GM12801 (cell line): ENCODE measurements around the gene ZNF835.

Experiments
- TF ChIP-seq, protein P1 (sequence below): IDR thresholded peaks from one replicate; pipeline ENCODE4 v1.5.1; 2011; ENCODE audit warnings: control low read depth; ENCODE audit not compliant: insufficient read length; ENCODE audit errors: extremely low read depth

ZNF835 gene

DNA sequence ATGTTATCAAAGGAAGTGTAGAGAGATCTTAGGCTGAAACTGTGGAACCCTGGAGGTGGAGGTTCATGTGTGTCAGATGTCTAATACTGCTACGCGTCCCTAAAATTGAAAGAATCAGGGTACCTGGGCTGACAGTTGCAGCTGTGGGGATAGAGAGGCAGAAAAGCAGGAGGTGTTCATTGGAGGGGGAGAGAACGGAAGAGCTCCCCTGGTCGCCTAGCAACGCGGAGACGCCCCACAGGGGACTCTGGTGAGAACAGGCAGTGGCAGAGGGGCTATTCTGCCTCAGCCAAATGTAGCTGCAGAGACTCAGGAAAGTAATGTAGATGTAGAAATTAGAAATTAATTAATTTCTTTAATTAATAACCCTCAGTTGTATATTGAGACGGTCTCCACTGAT, 10.1 kb upstream of the ZNF835 start:
- TF ChIP-seq, protein P1, sequence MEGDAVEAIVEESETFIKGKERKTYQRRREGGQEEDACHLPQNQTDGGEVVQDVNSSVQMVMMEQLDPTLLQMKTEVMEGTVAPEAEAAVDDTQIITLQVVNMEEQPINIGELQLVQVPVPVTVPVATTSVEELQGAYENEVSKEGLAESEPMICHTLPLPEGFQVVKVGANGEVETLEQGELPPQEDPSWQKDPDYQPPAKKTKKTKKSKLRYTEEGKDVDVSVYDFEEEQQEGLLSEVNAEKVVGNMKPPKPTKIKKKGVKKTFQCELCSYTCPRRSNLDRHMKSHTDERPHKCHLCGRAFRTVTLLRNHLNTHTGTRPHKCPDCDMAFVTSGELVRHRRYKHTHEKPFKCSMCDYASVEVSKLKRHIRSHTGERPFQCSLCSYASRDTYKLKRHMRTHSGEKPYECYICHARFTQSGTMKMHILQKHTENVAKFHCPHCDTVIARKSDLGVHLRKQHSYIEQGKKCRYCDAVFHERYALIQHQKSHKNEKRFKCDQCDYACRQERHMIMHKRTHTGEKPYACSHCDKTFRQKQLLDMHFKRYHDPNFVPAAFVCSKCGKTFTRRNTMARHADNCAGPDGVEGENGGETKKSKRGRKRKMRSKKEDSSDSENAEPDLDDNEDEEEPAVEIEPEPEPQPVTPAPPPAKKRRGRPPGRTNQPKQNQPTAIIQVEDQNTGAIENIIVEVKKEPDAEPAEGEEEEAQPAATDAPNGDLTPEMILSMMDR = no peak

DNA sequence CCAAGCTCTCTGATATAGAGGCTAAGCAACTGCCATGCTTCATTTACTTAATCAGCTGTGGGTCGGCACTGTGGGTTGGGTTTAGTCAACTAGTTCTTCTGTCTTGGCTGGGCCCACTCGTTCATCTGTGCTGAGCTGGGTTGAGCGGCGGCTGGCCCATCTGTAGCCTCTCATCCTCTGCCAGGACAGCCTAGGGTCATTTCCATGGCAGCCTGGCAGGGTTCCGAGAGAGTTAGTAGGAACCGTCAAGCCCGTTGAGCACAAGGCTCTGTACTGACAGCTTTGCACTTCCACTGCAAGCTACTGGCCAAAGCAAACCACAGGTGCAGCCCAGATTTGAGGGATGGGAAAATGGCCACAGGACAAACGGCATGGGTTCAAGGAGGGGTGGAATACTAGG, 6.6 kb upstream of the ZNF835 start:
- TF ChIP-seq, protein P1 = no peak

DNA sequence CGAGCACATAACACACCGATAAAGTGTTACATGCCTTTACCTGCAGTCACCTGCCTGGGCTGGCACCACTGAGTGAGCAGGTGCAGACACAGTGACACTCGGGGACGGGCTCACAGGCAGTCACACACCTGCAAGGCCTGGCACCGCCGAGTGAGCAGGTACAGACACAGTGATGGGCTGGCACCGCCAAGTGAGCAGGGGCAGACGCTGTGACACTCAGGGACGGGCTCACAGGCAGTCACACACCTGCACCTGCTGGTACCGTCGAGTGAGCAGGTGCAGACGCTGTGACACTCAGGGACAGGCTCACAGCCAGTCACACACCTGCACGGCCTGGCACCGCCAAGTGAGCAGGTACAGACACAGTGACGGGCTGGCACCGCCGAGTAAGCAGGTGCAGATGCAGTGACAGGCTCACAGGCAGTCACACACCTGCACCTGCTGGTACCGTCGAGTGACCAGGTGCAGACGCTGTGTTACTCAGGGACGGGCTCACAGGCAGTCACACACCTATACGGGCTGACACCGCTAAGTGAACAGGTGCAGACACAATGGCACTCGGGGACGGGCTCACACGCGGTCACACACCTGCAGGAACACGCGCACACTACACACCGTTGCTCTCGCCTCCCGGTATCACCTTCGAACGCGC, 470 bp downstream of the ZNF835 start:
- TF ChIP-seq, protein P1 = no peak

DNA sequence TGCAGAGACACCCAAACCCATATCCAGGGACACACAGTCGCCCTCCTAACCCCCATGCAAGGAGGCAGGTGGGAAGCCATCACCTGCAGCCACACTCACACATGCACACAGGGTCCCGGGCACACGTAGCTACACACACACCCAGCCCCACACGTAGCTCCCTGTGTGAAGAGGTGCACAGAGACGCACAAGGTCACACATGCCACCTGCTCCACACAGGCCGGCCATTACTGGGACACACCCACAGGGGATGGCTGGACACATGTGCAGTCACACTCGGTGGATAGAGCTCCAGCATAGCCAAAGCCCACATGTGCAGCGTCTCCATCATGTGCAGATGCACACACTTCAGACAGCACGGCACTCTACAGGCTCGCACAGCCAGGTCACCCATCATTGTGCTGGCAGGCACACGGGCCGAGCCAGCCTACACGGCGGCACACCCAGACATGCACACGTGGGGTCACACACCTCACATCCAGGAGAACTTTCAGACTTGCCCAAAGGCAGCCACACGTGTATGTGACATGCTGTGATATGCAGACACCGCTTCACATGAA, 1.1 kb downstream of the ZNF835 start:
- TF ChIP-seq, protein P1 = no peak

DNA sequence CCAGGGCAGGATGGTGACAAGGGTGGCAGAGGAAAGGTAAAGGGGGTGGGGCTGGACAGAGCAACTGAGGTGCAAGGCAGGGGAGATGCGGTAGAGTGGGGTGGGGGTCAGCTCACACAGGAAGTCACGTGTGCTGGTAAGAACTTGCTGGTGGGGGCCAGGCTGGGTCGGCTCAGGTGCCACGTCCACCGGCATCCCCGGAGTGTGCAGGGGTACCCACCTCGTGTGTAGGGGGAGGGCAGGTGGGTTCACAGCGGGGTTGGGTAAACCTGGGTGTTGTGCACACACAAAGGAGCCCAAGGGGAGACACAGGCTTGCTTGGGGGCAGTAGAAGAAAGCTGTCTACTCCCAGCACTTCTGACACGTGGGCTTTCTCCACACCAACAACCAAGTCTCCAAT, 2.9 kb downstream of the ZNF835 start:
- TF ChIP-seq, protein P1 = no peak

DNA sequence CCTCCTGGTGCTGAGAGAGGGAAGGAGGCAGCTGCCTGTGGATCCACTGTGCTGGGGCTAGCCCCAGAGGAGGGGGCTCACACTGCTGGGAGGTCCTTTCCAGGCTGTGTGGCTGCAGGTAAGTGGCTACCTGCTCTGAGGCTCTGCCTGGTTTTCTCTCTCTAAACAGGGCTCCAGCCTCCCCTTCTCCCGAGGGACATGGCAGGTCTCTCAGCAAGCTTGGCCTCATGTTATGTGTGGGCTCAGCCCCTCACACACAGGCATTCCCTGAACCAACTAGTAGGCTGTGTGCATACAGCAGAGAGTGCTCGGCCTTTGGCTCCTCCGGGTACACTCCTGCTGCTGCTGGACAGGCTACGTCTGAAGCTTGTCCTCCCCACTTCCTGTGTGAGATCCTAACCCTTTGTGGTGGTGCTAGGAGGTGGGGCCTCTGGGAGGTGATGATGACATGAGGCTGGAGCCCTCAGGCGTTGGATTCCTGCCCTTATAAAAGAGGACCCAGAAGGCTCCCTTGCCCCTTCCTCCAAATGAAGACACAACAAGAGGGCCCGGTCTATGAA, 4.2 kb downstream of the ZNF835 start:
- TF ChIP-seq, protein P1 = no peak

DNA sequence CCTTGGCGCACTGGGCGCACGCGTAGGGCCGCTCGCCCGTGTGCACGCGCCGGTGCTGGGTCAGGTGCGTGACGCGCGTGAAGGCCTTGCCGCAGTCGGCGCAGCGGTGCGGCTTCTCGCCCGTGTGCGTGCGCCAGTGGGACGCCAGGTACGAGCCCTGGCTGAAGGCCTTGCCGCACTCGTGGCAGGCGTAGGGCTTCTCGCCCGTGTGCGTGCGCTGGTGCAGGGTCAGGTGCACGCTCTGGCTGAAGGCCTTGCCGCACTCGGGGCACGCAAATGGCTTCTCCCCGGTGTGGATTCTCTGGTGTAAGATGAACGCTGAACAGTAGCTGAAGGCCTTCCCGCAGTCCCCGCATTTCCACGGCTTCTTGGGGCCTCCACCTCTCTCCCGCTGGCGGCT, 7.0 kb downstream of the ZNF835 start:
- TF ChIP-seq, protein P1 = no peak
